HEK293T (cell line): ENCODE measurements around the gene MAP3K5.

ENCODE experiments used
- CTCF ChIA-PET: fragments of 350-600 bp; formaldehyde crosslinking; extraction: SDS; loops from one replicate; lab custom pipeline; 2021; ENCODE audit warnings: antibody characterized with exemption, inconsistent platforms; lab: Yijun Ruan, JAX
- POLR2A ChIA-PET: fragments of 350-600 bp; formaldehyde crosslinking; extraction: SDS; loops from one replicate; lab custom pipeline; 2020; ENCODE audit warnings: antibody characterized with exemption, inconsistent platforms; lab: Yijun Ruan, JAX
- DNase-seq: peaks from one replicate; pipeline ENCODE4 v3.0.0; 2012; ENCODE audit warnings: mixed read lengths; ENCODE audit errors: extremely low spot score
- ARNT ChIP-seq: fragments of 450-650 bp; IDR thresholded peaks from 2 replicates; pipeline ENCODE4 v1.6.1; 2017; ENCODE audit warnings: mild to moderate bottlenecking
- BHLHE40 ChIP-seq: fragments of 450-650 bp; IDR thresholded peaks from 2 replicates; pipeline ENCODE4 v1.6.1; 2016; ENCODE audit warnings: mild to moderate bottlenecking, moderate library complexity, borderline replicate concordance
- CTBP1 ChIP-seq: fragments of 450-650 bp; IDR thresholded peaks from 2 replicates; pipeline ENCODE4 v1.6.1; 2016; ENCODE audit warnings: borderline replicate concordance
- ELF4 ChIP-seq: fragments of 450-650 bp; IDR thresholded peaks from 2 replicates; pipeline ENCODE4 v1.6.1; 2017; ENCODE audit warnings: antibody characterized with exemption
- FOXA1 ChIP-seq: fragments of 450-650 bp; IDR thresholded peaks from 2 replicates; pipeline ENCODE4 v1.6.1; 2016; ENCODE audit warnings: mild to moderate bottlenecking
- FOXK2 ChIP-seq: fragments of 450-650 bp; IDR thresholded peaks from 2 replicates; pipeline ENCODE4 v1.6.1; 2016; ENCODE audit warnings: mild to moderate bottlenecking
- FOXM1 ChIP-seq: fragments of 450-650 bp; IDR thresholded peaks from 2 replicates; pipeline ENCODE4 v1.6.1; 2017; ENCODE audit warnings: mild to moderate bottlenecking, borderline replicate concordance
- HDGF ChIP-seq: fragments of 450-650 bp; IDR thresholded peaks from 2 replicates; pipeline ENCODE4 v1.6.1; 2017; ENCODE audit warnings: antibody characterized with exemption, borderline replicate concordance
- L3MBTL2 ChIP-seq: fragments of 450-650 bp; conservative IDR thresholded peaks from 2 replicates; pipeline ENCODE4 v1.6.1; 2016; ENCODE audit warnings: mild to moderate bottlenecking
- LEF1 ChIP-seq: fragments of 450-650 bp; IDR thresholded peaks from 2 replicates; pipeline ENCODE4 v1.6.1; 2017; ENCODE audit warnings: mild to moderate bottlenecking, borderline replicate concordance
- NFRKB ChIP-seq: fragments of 450-650 bp; IDR thresholded peaks from 2 replicates; pipeline ENCODE4 v1.6.1; 2016; ENCODE audit warnings: mild to moderate bottlenecking, moderate library complexity
- PKNOX1 ChIP-seq: fragments of 450-650 bp; IDR thresholded peaks from 2 replicates; pipeline ENCODE4 v1.6.1; 2016
- SP1 ChIP-seq: fragments of 450-650 bp; IDR thresholded peaks from 2 replicates; pipeline ENCODE4 v1.6.1; 2017
- SUZ12 ChIP-seq: fragments of 450-650 bp; IDR thresholded peaks from 2 replicates; pipeline ENCODE4 v1.6.1; 2016; ENCODE audit warnings: mild to moderate bottlenecking
- TARDBP ChIP-seq: fragments of 450-650 bp; IDR thresholded peaks from 2 replicates; pipeline ENCODE4 v1.6.1; 2016
- ZNF384 ChIP-seq: fragments of 450-650 bp; IDR thresholded peaks from 2 replicates; pipeline ENCODE4 v1.6.1; 2016

The MAP3K5 gene

DNA sequence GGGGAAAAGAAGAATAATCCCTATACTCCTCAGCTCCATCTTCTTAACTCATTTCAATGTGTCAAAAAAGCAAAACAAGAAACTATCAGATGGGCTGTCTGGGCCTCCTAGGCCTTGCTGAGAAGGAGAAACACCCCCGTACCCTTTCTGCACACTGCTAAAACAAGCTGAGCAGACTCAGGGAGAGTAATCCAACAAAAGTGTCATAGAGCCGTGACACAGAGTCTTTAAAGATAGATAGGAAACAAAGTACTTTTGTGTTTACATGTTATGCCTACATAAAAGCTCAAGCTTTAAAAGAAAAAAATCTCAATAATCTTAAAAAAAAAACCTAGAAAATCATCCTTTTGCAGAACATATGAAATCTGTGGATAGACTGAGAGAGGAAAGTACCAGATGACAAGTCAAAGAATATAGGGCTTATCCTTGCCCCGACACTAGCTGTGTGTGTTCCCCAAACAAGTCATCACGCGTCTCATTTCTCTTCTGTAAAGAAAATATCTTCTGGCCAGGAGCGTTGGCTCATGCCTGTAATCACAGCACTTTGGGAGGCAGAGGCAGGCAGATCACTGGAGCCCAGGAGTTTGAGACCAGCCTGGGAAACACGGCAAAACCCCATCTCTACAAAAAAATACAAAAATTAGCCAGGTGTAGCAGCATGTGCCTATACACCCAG lies 81.3 kb downstream of the MAP3K5 start:
- DNase-seq, result no peak
- ChIA-PET POLR2A (interaction anchor here (0.8 kb wide), 1 partner anchor 8 kb away, joined by 3 read pairs; no protein-coding TSS in a partner anchor), CTCF (no interaction called here)
- TF ChIP-seq FOXM1, result no peak
- no peak for TF ChIP-seq LEF1
- TF ChIP-seq BHLHE40, result no peak
- no peak for TF ChIP-seq FOXA1
- no peak for TF ChIP-seq CTBP1
- TF ChIP-seq L3MBTL2, result no peak
- no peak for TF ChIP-seq SUZ12
- no peak for TF ChIP-seq NFRKB
- TF ChIP-seq TARDBP, result no peak
- no peak for TF ChIP-seq SP1

DNA sequence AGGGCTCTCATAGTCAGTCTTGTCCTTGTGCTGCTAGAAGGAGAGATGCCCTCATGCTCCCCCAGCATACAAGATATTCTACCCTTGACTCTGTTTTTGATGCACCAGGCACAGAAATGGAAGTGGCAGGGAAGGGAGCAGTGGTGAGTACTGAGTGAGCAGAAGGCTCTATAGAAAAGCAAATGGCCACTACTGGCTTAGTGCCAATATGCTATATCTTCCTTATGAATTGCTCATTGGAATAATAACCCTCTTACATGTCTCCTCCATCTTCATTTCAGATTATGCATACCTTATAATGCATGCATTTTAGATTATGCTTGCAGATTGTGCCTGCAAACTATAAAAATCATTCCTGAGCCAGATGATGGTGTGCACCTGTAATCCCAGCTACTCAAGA lies 82.8 kb downstream of the MAP3K5 start:
- CTCF ChIA-PET, result no interaction called here
- DNase-seq, result no peak
- TF ChIP-seq LEF1 (no peak), NFRKB (no peak), L3MBTL2 (no peak), HDGF (no peak), BHLHE40 (no peak), FOXM1 (no peak), FOXK2 (no peak), CTBP1 (no peak), SUZ12 (no peak), FOXA1 (no peak), ELF4 (no peak), SP1 (no peak), ARNT (no peak), TARDBP (no peak)
- POLR2A ChIA-PET, result no interaction called here

DNA sequence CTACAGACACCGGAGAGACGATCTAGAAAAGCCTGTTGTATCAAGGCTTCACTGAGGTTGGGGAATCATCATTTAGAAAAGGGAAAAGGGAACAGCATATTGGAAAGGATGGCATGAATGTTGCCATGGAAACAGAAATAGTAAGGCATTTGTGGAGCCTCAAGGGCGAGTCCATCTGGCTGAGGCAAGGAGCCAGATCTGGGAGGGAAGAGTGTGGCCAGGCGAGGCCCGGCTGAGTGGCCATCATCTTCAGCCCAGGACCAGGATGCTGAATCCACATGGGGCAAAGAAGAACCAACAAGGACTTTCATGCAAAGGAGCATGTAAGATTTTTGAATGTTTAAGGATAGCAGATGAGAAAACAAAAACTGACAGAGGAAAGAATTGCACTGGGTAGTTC lies 85.8 kb downstream of the MAP3K5 start:
- no peak for DNase-seq
- CTCF ChIA-PET, result no interaction called here
- POLR2A ChIA-PET, result no interaction called here
- TF ChIP-seq ARNT, result no peak
- no peak for TF ChIP-seq FOXK2
- no peak for TF ChIP-seq LEF1
- no peak for TF ChIP-seq BHLHE40
- TF ChIP-seq PKNOX1, result no peak
- TF ChIP-seq ELF4, result no peak
- no peak for TF ChIP-seq SUZ12

- CTCF ChIA-PET, result no interaction called here
Observed at GRCh38 chr6:136703331-136703865, 88.9 kb downstream of the MAP3K5 start.

DNA sequence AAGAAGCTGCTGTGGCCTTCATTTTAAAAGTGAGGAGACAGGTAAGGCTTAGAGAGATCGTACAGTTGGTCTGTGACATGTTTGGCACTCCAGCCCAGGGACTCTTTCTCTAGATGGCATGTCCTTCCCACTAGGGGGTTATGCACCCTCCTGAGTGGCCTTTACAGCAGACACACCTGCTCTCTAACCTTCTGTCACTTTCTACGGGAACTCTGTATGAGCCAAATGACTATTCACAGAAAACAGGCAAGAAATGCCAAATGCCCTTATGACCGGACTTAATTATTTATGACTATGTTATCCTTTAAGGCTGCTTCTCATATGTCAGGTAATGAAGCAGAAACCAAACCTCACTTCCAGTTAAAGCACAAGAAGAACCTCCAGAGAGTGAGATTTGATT lies 91.2 kb downstream of the MAP3K5 start:
- CTCF ChIA-PET, result no interaction called here
- DNase-seq, result no peak
- POLR2A ChIA-PET, result no interaction called here
- TF ChIP-seq ELF4 (no peak), FOXA1 (no peak), NFRKB (no peak), FOXM1 (no peak), HDGF (no peak), PKNOX1 (no peak)

More at GRCh38 chr6:136703331-136703865, 88.9 kb downstream of the MAP3K5 start:
- POLR2A ChIA-PET, result no interaction called here
- DNase-seq, result no peak
- TF ChIP-seq FOXM1 (no peak), ARNT (no peak), NFRKB (no peak), SP1 (no peak), FOXK2 (no peak), CTBP1 (no peak), FOXA1 (no peak), BHLHE40 (no peak), L3MBTL2 (no peak), SUZ12 (no peak), TARDBP (no peak), PKNOX1 (no peak), LEF1 (no peak), ELF4 (no peak), HDGF (no peak), ZNF384 (no peak)

- ChIA-PET CTCF (no interaction called here), POLR2A (no interaction called here)
- no peak for DNase-seq
- no peak for TF ChIP-seq FOXA1
Observed at GRCh38 chr6:136699358-136699757, 92.9 kb downstream of the MAP3K5 start.
